ENCODE measurements around the gene CLK2. TPM values are rescaled to one million over a fixed set of nuclear protein-coding genes. Genes with fewer than 3 reads are reported as not detected.

CLK2 gene
- total RNA-seq, 2 experiments from 2014 or later, result 48.1 to 49.8 TPM

DNA sequence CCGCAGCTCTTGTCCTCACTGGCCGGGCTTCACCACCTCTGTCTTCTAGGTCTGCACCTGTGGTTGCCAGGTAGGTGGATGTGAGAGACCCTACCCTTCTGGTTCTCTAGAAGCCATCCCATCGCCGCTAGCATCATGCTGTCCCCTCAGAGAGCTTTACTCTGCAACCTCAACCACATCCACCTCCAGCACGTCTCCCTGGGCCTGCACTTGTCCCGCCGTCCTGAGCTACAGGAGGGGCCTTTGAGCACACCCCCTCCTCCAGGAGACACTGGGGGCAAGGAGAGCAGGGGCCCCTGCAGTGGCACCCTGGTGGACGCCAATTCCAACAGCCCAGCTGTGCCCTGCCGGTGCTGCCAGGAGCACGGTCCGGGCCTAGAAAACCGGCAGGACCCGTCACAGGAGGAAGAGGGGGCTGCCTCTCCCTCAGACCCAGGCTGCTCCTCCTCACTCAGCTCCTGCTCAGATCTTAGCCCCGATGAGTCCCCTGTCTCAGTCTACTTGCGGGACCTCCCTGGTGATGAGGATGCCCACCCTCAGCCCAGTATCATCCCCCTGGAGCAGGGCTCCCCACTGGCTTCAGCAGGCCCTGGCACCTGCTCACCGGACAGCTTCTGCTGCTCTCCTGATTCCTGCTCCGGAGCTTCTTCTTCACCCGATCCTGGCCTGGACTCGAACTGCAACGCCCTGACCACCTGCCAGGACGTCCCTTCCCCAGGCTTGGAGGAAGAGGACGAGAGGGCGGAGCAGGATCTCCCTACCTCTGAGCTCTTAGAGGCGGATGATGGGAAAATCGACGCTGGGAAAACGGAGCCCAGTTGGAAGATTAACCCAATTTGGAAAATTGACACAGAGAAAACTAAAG is 48.6 kb upstream of the CLK2 start:
- Histone ChIP-seq H3K36me3 (ENCODE audit: insufficient read depth, low read length) (peaks cover 11% of the 10 kb centered on the region), H3K4me3 (ENCODE audit: low read length) (no peak overlapping the region), H3K27me3 (ENCODE audit: control insufficient read depth in 1 of 2, insufficient read depth in 2 of 2, low read length in 2 of 2) (no peaks in the 10 kb centered on the region), H3K27ac (ENCODE audit: low read depth in 1 of 2, low read length in 2 of 2) (no peak overlapping the region), H3K4me1 (ENCODE audit: insufficient read depth, low read length) (peaks cover 47% of the 10 kb centered on the region), H3K9me3 (ENCODE audit: control insufficient read depth in 1 of 2, insufficient read depth in 1 of 2, low read length in 2 of 2) (no peaks in the 10 kb centered on the region)
- POLR2A ChIA-PET, result interaction anchor here (1.1 to 7.1 kb wide), 7 partner anchors 11 to 70 kb away, joined by 4 to 51 read pairs (median 9); partner anchors contain the start of genes CLK2, ENTREP3, FDPS and SCAMP3
- intact Hi-C loops (cut with DNase I, micrococcal nuclease), result loop anchor here (1.0 to 5.0 kb wide), 4 partner anchors 44 to 270 kb away; partner anchors contain the start of gene ASH1L (in 1 of the 2)
- ATAC-seq (ENCODE audit: poor library complexity), result no peak
- no peak overlapping the region for H3K27ac Mint-ChIP-seq
- peaks cover 43% of the 10 kb centered on the region for H3K4me1 Mint-ChIP-seq (ENCODE audit: low read depth)
- H3K36me3 Mint-ChIP-seq (ENCODE audit: low read depth), result peaks cover 5% of the 10 kb centered on the region
- no peaks in the 10 kb centered on the region for H3K27me3 Mint-ChIP-seq
- CTCF ChIA-PET, result interaction anchor here (0.9 to 6.4 kb wide), 6 partner anchors 43 to 78 kb away, joined by 3 to 114 read pairs (median 6); partner anchors contain the start of genes CLK2, ENTREP3 and HCN3
- peak overlapping the region; percentile 86 for H3K4me3 Mint-ChIP-seq
- peak in 1 of 14 experiments; percentile 29 for DNase-seq
- TF ChIP-seq, protein P1, sequence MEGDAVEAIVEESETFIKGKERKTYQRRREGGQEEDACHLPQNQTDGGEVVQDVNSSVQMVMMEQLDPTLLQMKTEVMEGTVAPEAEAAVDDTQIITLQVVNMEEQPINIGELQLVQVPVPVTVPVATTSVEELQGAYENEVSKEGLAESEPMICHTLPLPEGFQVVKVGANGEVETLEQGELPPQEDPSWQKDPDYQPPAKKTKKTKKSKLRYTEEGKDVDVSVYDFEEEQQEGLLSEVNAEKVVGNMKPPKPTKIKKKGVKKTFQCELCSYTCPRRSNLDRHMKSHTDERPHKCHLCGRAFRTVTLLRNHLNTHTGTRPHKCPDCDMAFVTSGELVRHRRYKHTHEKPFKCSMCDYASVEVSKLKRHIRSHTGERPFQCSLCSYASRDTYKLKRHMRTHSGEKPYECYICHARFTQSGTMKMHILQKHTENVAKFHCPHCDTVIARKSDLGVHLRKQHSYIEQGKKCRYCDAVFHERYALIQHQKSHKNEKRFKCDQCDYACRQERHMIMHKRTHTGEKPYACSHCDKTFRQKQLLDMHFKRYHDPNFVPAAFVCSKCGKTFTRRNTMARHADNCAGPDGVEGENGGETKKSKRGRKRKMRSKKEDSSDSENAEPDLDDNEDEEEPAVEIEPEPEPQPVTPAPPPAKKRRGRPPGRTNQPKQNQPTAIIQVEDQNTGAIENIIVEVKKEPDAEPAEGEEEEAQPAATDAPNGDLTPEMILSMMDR (IDR thresholded peaks at IDR 0.05), result no peak
- no peaks in the 10 kb centered on the region for H3K9me3 Mint-ChIP-seq

- no peak within 1 kb of the TSS for H3K27ac ChIP-seq (ENCODE audit: low read depth in 1 of 2, low read length in 2 of 2)
- H3K9me3 Mint-ChIP-seq, result no peaks in the 10 kb centered on the region
Observed at GRCh38 chr1:155320661-155321617, 47.6 kb upstream of the CLK2 start, which contains the start of gene RUSC1. Gene RUSC1, plus strand, starts transcription at chr1:155320894. Its CDS starts 880 bp downstream, at chr1:155321774.

More at GRCh38 chr1:155320661-155321617, 47.6 kb upstream of the CLK2 start, which contains the start of gene RUSC1:
- H3K4me1 Mint-ChIP-seq (ENCODE audit: low read depth), result peaks cover 40% of the 10 kb centered on the region
- peaks cover 46% of the 10 kb centered on the region for H3K4me1 ChIP-seq (ENCODE audit: insufficient read depth, low read length)
- H3K4me3 Mint-ChIP-seq, result peak within 1 kb of the TSS; percentile 86
- H3K27me3 Mint-ChIP-seq, result no peaks in the 10 kb centered on the region
- ATAC-seq (ENCODE audit: poor library complexity) (peak; percentile 62), DNase-seq (peak; percentile 57 to 84 (median 72))
- CTCF ChIA-PET, result interaction anchor here (1.4 to 6.4 kb wide), 2 partner anchors 70 to 114 kb away, joined by 4 to 114 read pairs; no protein-coding TSS in a partner anchor
- peaks cover 11% of the 10 kb centered on the region for H3K36me3 ChIP-seq (ENCODE audit: insufficient read depth, low read length)
- H3K27ac Mint-ChIP-seq, result peak within 1 kb of the TSS; percentile 33
- H3K4me3 ChIP-seq (ENCODE audit: low read length), result peak within 1 kb of the TSS; percentile 54
- POLR2A ChIA-PET, result interaction anchor here (0.6 to 7.1 kb wide), 8 partner anchors 10 to 114 kb away, joined by 3 to 51 read pairs (median 4); partner anchors contain the start of genes CLK2, ENTREP3 and FDPS
- H3K36me3 Mint-ChIP-seq (ENCODE audit: low read depth), result peaks cover 7% of the 10 kb centered on the region
- TF ChIP-seq, protein P1 (IDR thresholded peaks at IDR 0.05), result no peak
- no peaks in the 10 kb centered on the region for H3K27me3 ChIP-seq (ENCODE audit: control insufficient read depth in 1 of 2, insufficient read depth in 2 of 2, low read length in 2 of 2)
- intact Hi-C loops (cut with DNase I, micrococcal nuclease), result loop anchor here (1.0 to 5.0 kb wide), 3 partner anchors 12 to 271 kb away; no protein-coding TSS in a partner anchor
- H3K9me3 ChIP-seq (ENCODE audit: control insufficient read depth in 1 of 2, insufficient read depth in 1 of 2, low read length in 2 of 2), result no peaks in the 10 kb centered on the region

Measured in CD4-positive, alpha-beta T cell (primary cell).